ENCODE results near the gene SEC61B.

The SEC61B gene

DNA sequence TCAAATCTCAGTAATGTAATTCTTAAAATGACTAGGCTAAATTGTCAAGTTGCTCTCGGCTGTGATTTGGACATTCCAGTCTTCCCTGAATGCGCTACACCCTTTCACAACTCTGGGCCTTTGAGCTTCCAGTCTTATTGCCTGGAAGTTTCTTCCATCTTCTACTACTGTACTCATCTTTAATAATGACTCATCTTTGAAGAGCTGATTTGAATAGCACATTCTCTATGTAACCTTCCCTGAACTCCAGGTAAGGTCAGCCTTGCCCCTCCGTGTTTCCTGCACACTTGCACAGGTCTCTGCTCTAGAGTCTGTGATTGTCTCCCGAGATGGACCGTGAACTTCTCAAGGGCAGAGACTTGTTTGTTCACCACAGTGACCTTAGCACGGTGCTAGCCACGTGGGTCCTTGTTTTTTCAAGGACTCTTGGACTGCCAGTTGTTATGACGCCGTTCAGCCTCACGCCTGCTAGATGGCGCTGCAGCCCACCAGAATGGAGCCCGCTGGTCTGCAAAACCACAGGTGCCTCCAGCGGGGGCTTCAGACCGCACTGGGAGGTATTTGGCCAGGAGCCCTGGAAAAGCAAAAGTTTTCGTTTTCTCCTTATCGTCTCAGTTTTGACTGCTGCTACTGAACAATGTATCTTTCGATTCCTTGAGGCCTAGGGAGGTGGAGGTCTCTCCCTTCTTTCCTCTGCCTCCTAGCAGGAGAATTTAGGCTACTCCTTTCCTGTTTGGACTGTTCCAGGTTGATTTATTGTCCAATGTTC lies 44.4 kb downstream of the SEC61B start:
- no peak for TF ChIP-seq POLR2A (IDR thresholded peaks at IDR 0.05; ENCODE audit: low read depth, low read length)
- TF ChIP-seq POU2F2 (IDR thresholded peaks at IDR 0.05; ENCODE audit: low read depth, low read length), result no peak; the same call in 1 of the 2 replicates
- no peak for TF ChIP-seq TAF1 (IDR thresholded peaks at IDR 0.05; ENCODE audit: low read depth, low read length)
- TF ChIP-seq PAX5 (IDR thresholded peaks at IDR 0.05; ENCODE audit: insufficient read depth, low read length, severe bottlenecking), result peak; percentile 52
- no peak for TF ChIP-seq POLR2AphosphoS5 (IDR thresholded peaks at IDR 0.05; ENCODE audit: low read depth, low read length)
- no peak for TF ChIP-seq SPI1 (IDR thresholded peaks at IDR 0.05; ENCODE audit: low read depth, low read length)
- DNase-seq (ENCODE audit: insufficient read length, low spot score), result no peak
- FAIRE-seq, result peak; percentile 85

DNA sequence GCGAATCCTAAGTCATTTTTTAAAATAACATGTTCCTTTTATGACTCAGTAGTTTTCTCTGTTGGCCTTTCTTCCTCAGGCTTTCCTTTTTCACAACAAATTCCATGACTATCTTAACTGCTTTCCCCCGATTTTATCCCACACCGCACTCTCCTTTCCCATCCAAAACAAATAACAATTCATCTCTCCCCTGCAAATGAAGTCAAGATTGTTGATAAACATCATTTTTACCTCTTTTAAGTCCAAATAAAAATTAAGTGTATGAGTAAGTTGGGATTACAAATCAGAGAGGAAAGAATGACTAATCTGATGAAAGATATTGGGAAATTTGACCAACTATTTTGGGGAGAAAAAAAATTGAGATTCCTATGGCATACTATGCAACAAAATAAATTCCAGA lies 47.3 kb downstream of the SEC61B start:
- TF ChIP-seq PAX5 (IDR thresholded peaks at IDR 0.05; ENCODE audit: insufficient read depth, low read length, severe bottlenecking) (no peak), POLR2AphosphoS5 (IDR thresholded peaks at IDR 0.05; ENCODE audit: low read depth, low read length) (no peak)
- DNase-seq (ENCODE audit: insufficient read length, low spot score) (no peak), FAIRE-seq (no peak)

DNA sequence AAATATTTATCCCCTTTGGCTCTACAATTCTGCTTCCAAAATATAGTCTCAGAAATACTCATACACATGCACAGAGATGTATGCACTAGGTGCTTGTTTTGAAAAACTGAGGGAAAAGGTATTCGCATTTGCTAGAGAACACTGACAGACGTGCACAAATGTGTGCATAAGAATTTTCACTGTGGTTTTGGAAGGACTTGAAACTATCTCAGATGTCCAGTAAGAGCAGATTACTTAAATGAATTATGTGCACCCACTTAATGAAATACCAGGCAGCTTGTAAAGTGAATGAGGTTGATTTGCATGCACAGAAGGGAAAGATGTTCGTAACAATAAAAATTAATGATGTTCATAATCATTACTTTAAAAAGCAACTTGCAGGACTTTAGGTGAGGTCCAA lies 48.4 kb downstream of the SEC61B start:
- DNase-seq (ENCODE audit: insufficient read length, low spot score) (no peak), FAIRE-seq (no peak)
- TF ChIP-seq SPI1 (IDR thresholded peaks at IDR 0.05; ENCODE audit: low read depth, low read length) (no peak), TAF1 (IDR thresholded peaks at IDR 0.05; ENCODE audit: low read depth, low read length) (no peak), POLR2A (IDR thresholded peaks at IDR 0.05; ENCODE audit: low read depth, low read length) (no peak), POU2F2 (IDR thresholded peaks at IDR 0.05; ENCODE audit: low read depth, low read length) (no peak), PAX5 (IDR thresholded peaks at IDR 0.05; ENCODE audit: insufficient read depth, low read length, severe bottlenecking) (no peak), POLR2AphosphoS5 (IDR thresholded peaks at IDR 0.05; ENCODE audit: low read depth, low read length) (no peak)

DNA sequence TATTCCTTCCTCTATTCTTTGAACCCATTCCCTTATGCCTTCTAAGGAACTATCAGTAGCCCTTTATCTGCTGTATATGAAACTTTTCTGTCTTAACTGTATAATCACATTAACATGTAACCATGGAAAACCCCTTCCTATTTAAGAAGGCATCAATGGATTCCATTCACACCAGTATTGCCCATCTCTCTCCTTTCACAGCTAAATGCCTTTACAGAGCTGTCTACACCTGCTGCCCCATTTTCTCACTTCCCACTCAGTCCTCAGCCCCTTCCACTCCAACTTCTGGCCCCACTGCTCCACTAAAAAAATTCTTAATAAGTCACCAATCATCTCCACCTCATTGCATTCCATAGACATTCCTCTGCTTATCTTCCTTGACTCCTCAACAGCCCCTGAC lies 50.8 kb downstream of the SEC61B start:
- TF ChIP-seq POLR2AphosphoS5 (IDR thresholded peaks at IDR 0.05; ENCODE audit: low read depth, low read length) (no peak), POU2F2 (IDR thresholded peaks at IDR 0.05; ENCODE audit: low read depth, low read length) (no peak), SPI1 (IDR thresholded peaks at IDR 0.05; ENCODE audit: low read depth, low read length) (no peak), TAF1 (IDR thresholded peaks at IDR 0.05; ENCODE audit: low read depth, low read length) (no peak), POLR2A (IDR thresholded peaks at IDR 0.05; ENCODE audit: low read depth, low read length) (no peak), PAX5 (IDR thresholded peaks at IDR 0.05; ENCODE audit: insufficient read depth, low read length, severe bottlenecking) (no peak)
- no peak for DNase-seq (ENCODE audit: insufficient read length, low spot score)
- no peak for FAIRE-seq

DNA sequence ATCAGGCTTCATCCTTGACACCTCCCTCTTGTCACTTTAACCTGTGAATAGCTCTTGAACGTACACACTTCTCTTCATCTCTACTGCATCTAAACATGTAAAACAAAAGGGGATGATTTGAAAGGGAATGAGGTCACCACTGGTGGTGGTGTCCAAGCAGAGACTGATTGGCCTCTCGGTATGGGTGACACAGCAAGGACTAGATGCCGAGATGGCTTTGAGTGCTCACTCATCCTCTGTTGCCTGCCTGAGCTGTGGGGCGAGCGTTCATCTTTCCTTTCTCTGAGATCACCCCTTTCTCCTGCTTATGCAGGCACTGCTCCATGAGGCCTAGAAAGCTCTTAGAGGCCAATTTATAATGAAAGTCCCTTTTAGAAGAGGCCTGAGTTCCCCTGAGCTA lies 51.9 kb downstream of the SEC61B start:
- no peak for DNase-seq (ENCODE audit: insufficient read length, low spot score)

DNA sequence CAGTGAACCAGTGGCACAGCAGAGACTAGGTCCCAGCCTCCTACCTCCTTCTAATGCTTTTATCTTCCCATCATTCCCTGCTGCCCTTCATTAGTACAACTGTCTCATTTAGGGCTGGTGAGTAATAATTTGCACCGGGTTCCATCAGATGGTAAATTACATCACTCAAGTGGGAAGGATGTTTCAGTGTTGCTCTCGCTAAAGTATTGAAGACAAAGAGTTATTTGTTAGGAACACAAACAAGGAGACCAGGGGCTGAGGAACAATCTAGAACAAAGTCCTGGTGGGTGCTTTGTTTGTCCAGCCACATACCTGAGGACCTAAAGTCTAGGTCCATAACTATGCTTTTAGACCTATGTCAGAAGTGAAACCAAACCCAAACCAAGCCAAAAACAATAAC lies 52.4 kb downstream of the SEC61B start:
- no peak for TF ChIP-seq POU2F2 (IDR thresholded peaks at IDR 0.05; ENCODE audit: low read depth, low read length)
- TF ChIP-seq POLR2A (IDR thresholded peaks at IDR 0.05; ENCODE audit: low read depth, low read length), result no peak
- TF ChIP-seq SPI1 (IDR thresholded peaks at IDR 0.05; ENCODE audit: low read depth, low read length), result no peak
- no peak for TF ChIP-seq TAF1 (IDR thresholded peaks at IDR 0.05; ENCODE audit: low read depth, low read length)
- no peak for TF ChIP-seq PAX5 (IDR thresholded peaks at IDR 0.05; ENCODE audit: insufficient read depth, low read length, severe bottlenecking)
- no peak for TF ChIP-seq POLR2AphosphoS5 (IDR thresholded peaks at IDR 0.05; ENCODE audit: low read depth, low read length)
- DNase-seq (ENCODE audit: insufficient read length, low spot score), result no peak
- FAIRE-seq, result peak; percentile 13

More for the DNA sequence above, 51.9 kb downstream of the SEC61B start:
- no peak for TF ChIP-seq POLR2AphosphoS5 (IDR thresholded peaks at IDR 0.05; ENCODE audit: low read depth, low read length)
- no peak for TF ChIP-seq TAF1 (IDR thresholded peaks at IDR 0.05; ENCODE audit: low read depth, low read length)
- no peak for TF ChIP-seq POU2F2 (IDR thresholded peaks at IDR 0.05; ENCODE audit: low read depth, low read length)
- TF ChIP-seq PAX5 (IDR thresholded peaks at IDR 0.05; ENCODE audit: insufficient read depth, low read length, severe bottlenecking), result no peak
- no peak for TF ChIP-seq SPI1 (IDR thresholded peaks at IDR 0.05; ENCODE audit: low read depth, low read length)
- TF ChIP-seq POLR2A (IDR thresholded peaks at IDR 0.05; ENCODE audit: low read depth, low read length), result no peak
- FAIRE-seq, result peak; percentile 31

All from GM12891 (cell line).